NCI-H526 treated with DMSO at 0.1 percent for 48 hours (cell line): ENCODE data around the gene MMP11.
A peak's percentile ranks its signal among the peaks of the same experiment; 100 is the strongest.

Experiments used
- DNase-seq: peaks from one replicate; lab custom pipeline; 2025; lab: John Stamatoyannopoulos, UW

Gene MMP11

DNA sequence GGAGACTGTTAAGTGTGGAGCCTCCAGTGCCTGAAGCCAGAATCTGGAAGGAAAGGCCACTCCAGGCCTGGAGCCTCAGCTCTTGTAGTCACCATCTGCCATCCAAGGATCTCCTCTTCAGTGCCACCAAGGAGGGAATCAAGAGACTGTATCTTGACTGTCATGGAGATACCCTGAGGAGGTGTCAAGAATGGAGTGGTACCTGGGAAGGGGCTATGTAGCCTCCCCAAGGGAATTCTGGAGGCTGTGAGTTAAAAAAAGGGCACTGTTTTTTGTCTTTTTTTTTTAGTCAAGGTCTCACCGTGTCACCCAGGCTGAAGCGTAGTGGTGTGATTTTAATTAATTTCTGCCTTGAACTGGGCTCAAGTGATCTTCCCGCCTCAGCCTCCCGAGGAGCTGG lies 13.1 kb upstream of the MMP11 start:
- DNase-seq, result no peak

DNA sequence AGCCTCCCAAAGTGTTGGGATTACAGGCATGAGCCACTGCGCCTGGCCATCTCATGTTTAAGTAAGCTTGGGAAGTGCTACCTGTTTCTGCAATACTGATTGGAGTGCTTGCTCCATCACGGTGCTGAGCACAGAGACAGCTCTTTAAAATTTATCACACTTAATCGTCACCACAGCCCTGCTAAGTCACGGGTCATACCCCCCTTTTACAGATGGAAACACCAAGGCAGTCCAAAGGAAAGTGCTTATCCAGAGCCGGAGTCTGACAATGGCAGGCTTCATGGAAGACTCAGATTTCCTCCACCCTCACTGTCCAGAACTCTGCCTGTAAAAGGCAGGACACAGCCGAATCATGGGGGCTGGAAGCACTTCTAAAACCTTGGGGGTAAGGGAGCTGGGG lies 12.6 kb upstream of the MMP11 start:
- DNase-seq, result no peak

DNA sequence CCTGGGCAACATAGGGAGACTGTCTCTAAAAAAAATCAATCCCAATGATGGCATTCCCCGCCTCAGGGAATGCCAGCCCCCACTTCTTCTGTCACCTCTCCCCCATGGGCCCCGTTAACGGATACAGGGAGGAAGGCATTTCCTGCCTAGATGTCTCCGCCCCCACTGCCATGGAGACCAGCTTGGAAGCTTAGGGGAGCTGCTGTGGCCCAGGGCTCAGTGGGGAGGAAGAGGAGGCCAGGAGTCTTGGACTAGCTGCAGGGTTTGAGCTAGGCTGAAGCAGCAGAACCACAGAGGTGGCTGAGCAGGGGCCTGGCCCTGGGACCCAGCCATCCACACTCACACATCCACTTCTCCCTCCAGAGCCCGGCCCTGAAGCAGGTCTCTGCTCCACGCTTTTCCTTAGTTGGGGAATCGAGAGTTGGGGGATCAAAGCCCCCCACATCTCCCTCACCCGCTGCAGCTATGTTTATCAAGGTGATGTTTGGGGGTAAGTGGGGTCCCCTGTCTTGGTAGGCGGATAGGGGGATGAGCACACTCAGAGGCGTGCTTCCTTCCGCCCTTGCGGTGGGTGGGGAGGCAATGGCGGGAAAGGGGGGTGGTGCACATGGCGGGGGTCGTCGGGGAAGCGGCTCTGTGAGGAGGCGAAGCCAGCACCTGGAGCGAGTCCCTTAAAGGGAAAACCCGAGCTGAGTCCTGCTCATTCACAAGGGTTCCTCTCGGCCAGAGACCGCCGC lies 9.6 kb upstream of the MMP11 start, which contains the start of gene C22orf15:
TSS of gene C22orf15 (plus strand) at position 149 of the 737 bp plus-strand sequence. CDS start at position 466, 317 bp downstream.
- no peak for DNase-seq

DNA sequence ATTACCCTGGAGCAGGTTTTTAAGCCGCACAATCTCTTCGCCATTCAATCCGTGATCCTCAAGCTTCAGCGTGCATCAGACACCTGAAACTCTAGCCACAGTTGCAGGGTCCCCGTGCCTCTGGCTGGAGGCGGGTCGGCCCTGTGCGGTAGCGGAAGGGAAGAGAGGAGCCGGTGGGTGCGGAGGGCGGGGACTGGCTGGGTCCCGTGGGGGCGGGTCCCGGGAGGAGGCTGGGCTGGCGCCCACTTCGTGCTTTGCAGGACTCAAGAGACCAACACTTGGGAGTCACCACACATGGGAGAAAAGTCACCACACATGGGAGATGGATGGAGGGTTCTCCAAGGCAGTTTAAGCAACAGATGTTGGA lies 9.1 kb upstream of the MMP11 start:
- DNase-seq, result no peak

DNA sequence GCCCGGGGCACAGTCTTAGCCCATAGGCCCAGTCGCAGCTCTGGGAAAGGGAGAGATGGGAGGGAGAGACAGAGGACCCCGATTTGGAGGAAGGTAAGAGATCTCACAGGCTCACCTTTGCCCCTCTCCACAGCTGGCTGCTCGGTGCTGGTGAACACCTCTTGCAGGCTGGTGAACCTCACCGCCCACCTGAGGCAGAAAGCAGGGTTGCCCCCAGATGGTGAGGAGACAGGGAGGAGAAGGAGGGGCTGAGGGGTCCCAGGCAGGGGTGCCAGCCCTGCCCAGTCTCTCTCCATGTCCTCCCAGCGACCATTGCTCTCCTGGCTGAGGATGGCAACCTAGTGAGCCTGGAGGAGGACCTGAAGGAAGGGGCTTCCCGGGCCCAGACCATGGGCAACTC lies 8.7 kb upstream of the MMP11 start:
- no peak for DNase-seq

DNA sequence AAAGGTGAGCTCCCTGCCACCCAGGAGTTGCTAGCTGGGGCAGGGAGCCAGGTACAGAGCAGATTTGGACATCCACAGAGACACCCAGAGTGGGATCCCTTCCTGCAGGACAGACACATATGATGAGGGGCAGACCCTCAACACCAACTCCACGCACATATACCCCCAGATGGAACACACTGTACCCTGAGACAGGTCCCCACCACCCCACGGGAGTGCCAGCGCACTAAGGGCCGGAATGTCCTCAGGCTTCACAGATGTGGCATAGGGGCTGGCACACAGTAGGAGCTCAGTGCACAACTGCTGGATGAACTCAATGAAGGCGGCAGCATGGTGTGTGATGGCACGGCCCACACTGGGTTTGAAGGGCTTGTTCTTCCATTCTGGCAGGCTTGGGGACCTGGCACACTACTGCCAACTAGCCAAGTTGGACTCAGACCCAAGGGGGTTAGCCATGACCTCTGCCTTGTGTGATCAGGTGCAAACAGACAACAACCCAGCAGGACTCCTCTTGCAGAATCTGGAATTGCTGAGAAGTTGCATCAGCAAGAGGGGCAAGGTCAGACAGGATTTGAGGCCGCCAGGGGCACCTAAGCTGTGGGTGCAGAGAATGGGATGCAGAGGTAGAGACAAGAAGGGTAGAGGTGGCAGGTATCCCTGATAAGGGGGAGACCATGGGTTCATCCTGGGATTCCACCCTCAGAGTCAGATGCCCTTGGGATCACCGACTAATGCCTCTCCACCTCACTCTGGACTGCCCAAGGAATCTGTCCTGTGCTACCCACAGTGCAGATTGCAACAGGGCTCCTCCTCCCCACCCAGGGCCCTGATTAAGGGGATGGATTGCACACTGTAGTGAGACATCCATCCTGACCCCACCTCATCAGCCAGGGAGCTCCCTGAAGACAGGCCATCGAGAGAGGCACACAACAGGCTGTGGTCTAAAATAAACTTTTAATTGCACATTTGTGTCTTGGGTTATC lies 7.5 kb upstream of the MMP11 start:
- no peak for DNase-seq

DNA sequence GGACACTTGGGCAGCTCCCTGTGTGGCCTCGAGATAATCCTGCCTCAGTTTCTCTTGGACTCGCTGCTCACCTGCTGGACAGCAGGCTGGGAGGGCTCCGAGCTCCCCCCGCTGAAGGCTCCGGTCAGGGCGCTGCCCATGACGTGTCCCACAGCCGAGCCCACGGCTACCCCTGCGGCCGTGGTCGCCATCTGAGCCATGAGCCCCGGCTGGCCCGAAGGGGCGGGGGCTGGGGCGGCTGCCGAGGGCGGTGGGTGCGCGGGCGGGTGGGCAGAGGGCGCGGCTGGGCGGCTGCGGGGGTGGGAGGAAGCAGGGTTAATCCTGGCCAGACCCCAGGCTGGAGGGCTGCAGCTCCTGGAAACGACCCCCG lies 5.4 kb upstream of the MMP11 start:
- DNase-seq, result no peak

DNA sequence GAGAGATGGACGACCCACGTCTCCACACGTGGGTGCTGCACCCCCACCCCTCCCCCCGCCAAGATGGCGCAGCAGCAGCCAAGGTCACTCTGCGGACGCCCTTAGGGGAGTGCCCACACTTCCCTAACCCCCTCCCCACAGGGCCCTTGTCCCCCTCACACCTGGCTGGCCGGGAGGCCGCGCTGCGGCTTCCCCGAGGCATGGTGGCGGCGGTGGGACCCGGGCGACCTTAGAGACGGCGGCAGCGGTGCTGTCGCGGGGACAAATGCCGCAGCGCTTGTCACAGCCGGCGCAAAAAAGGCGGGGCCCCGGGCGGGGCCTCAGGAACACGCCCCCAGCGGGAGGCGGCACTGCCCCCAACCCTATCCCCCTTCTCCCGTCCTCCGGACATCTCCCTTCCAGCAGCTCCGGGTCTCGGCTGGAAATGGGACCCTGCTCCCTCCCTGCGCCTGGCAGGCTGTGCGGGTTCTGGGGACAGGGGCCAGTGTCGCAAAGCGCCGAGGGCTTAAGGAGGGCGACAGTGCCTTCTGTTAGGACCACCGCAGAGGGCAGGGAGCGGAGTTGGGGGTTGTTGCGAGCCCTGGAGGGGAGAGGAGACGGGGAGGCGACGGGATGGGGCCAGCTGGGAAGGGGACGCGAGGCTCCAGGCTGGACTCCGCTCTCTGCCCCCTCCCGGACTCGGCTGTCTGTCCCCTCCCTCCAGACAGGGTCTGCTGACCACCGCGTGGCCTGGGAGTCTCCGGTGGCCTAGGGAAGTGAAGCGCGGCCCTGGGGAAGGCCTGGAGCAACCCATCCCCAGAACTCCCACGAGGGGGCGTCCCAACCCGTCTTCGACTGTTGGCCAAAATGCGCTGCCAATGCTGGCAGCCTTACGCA lies 4.7 kb upstream of the MMP11 start, which contains the start of gene CHCHD10:
TSS of gene CHCHD10 (minus strand) at position 300 of the 876 bp plus-strand sequence. CDS start at position 202, 98 bp downstream.
- DNase-seq, result peak; percentile 28

DNA sequence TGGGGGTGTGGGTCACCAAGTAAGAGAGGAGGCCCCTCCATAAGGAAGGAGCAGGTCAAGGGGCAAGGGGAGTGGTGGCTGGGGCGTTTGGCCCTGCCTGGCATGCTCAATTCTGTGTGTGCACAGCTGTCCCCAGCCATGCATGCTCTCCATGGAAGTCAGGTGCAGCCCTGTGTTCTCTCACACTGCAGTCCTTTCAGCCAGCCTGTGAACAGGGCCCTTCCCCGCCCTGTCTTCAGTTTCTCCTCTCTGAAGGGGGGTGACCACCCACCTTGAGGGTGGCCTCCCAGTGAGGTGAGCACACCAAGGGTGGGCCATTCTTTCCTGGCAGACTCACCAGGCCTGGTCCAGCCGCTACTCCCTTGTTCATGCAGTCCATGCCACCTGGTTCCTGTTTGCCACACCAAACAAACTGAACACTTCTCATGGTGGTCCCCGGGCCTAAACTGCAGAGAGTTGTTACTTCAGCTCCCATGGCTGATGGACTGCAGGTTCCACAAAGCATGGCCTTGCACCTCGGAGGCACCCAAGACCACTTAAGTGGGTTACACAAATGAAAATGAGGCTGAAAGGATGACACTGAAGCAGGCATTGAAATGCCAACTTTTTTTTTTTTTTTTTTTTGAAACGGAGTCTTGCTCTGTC lies 3.2 kb upstream of the MMP11 start:
- DNase-seq, result no peak

DNA sequence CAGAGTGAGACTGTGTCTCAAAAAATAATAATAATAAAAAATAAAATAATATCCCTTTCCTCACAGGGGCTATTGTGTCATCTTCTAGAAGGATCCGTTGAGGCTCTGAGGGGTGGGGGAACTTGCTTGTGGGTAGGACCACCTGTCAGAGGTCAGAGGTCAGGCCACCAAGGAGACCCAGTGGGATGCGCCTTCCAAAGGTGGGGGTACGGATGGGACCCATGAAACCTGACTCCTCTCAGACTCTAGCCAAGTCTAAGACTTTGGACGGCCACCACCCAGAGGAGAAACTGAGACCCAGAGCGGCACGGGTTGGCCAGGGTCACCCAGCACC lies 367 bp upstream of the MMP11 start:
- no peak for DNase-seq

DNA sequence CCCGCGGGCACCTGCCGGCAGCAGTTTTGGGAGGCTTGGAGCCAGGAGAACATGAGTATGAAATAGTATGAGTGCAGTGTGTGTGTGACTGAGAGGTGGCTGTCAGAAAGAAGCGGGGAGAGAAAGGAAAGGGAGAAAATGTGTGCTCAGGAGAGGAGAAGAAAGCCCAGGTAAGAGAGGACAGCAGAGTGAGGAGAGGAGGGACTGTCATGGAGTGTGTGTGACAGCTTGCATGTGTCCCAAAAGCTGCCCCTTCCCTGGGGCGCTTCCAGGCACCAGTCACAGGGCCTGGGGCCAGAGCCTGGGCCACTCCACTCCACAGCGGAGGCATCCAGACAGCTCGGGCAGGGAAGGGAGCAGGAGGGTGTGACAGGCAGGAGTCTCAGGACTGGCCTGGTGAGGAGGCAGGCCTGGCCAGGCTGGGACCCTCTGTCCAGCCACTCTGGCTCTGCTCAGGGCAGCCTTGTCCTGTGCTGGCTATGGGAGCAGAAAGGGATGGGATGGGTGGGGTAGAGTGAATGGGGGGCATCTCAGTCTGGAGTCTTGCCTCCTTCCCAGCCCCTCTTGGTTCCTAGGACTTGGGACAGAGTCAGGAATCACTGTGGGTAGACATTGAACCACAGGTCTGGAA lies 949 bp downstream of the MMP11 start:
- DNase-seq, result no peak

DNA sequence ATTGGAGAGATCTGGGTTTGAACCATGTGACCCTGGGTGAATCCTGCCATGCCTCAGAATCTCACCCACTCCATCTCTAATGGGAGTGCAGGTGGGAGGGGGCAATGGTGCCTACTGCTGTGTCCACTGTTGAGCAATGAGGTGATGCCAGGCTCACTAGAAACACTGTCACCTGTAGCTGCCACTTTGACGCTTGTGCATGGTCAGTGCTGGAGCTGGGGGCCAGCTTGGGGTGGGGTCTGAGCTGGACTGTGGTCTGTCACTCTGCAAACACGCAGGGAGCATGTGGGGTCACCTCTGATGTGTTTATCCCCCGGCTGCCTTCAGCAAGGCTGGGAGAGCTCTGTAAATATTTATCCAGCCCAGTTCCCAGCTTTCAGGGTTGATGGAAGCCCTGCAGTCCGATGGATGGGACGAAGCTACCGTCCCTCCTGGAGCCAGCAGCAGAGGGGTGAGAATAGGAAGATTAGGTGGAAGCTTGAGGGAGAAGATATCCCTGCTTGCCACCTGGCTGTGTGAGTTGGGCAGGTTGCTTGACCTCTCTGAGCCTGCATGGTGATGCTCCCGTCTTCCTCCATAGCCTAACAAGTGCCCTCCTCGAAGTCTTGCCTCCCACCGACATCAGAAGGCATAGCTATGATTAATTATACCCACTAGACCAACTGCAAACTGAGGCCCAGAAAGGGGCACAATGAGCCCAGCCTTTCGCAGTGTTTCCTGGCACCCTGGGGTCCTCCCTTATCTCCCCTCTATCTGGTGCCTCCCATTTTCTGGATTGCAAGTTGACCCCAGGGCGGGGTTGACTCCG lies 1.7 kb downstream of the MMP11 start:
- no peak for DNase-seq

DNA sequence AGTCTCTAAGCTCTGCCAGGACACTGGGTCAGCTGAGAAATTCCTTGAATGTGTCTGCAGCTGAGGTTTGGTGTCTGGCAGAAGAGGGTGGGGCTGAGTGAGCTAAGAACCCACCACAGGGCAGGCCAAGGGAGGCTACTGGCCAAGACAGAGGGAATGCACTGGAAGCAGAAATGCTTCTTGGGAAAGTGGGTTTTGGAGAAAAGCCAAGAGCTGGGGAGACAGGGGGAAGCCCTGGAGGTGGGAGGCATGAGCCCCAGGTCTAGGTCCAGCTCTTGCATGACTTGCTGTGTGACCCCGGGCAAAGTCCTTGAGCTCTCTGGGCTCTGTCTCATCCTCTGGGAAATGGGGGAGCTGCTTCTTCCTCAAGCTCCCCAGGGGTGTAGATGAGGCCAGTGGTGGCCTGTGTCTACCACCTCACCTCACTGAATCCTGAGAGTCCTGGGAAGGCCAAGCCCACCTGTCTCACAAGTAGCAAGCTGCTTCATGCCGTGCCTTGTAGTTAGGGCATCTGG lies 2.3 kb downstream of the MMP11 start:
- no peak for DNase-seq

DNA sequence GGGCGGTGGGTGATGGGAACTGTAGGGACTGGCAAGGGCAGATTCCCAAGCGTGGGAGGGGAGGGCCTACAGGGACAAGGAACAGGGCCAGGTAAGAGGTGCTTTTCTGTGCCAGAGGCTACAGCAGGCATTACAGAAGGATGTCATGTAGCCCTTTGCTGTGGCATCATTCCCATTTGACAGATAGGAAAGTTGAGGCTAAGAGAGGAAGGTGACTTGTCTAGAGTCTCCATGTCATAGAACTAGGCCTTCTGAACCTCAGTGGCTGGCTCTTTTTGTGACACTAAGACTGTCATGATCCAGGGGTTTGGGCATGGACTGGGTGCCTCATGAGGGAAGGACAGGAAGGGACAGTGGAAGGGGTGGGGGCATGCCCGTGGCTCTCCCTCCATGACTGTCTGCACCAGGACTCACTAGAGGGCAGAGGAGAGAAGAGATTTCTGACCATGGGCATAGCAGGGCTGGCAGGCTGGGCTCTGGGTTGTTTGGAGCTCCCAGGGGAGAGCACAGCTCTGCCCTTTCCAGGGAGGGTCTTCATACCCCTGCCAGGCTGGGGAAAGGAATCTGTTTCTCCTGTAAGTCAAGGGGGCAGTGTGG lies 3.2 kb downstream of the MMP11 start:
- no peak for DNase-seq

DNA sequence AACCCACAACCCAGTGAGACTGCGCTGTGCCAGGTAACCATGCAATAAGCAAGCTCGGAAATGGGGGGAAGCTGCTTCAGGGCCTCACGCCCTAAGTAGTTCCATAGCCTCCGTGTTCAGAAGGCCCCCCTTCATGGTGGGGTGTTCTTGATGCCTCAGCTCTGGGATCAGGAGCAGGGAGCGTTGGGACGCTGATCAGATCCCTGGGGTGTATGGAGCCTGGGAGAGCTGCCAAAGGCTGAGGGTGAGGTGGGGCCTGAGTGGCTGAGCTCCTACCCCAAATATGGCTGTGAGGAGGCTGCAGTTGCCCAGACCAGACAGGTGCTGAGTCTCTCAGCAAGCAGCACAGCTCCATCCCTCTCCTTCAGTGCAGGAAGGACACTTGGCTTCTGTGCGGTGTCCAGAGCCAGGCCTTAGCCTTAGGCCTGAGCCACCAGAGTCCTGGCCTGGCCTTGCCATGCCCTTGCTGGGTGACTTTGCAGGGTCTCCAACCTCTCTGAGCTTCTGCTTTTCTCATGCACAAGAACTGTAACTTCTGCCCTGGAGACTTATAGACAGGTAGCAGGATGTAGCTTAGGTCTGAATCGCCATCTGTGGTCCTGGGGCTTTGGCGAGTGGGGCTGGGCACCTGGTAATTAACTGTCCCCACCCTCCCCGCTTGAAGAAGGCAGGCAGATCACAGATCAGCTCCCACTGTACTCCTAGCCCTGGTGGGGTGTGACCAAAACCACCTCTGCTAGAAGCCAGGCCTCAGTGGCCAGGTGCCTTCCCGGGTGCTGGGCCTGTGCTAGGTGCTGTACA lies 5.3 kb downstream of the MMP11 start:
- DNase-seq, result no peak

DNA sequence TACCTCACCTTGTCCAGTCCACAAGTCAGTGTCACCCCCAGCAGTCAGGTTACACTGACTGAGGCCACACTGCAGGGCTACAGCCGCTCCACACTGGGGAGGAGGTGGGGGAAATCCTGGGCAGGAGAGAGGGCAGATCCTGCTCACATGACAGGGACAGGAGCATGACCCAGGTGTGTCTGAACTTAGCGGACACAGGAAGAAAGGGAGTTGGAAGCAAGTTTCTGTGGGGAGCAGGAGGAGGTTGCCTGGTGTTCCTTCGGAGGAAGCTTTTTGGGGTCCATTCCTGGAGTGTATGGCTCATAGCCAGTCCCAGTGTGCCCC lies 5.9 kb downstream of the MMP11 start:
- DNase-seq, result no peak

DNA sequence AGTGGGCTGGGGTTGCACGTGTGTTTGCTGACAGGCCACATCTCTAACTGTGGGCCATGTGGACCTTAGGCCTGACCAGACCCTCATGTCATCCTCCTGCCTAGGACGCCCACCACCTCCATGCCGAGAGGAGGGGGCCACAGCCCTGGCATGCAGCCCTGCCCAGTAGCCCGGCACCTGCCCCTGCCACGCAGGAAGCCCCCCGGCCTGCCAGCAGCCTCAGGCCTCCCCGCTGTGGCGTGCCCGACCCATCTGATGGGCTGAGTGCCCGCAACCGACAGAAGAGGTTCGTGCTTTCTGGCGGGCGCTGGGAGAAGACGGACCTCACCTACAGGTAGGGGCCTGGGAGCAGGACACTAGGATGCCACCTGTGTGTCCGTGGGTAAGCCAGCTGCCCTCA lies 6.4 kb downstream of the MMP11 start:
- DNase-seq, result no peak

DNA sequence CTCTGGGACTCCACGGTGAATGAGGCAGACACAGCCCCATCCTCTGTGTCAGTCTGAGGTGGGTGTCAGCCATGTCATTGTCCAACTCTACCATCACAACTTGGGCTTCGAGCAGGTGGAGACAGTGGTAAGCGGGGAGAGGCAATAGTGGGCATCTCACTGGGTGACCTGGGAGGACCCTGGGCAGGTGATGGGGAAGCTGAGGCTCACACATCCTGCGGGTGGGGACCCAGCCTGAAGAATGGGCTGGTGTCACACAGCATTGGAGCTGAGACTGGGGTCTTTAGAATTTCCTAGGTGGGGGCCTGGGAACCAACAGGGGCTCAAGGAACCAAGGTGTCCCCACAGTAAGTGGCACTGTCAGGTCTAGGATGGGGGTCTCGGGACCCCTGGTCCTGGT lies 7.1 kb downstream of the MMP11 start:
- DNase-seq, result no peak

DNA sequence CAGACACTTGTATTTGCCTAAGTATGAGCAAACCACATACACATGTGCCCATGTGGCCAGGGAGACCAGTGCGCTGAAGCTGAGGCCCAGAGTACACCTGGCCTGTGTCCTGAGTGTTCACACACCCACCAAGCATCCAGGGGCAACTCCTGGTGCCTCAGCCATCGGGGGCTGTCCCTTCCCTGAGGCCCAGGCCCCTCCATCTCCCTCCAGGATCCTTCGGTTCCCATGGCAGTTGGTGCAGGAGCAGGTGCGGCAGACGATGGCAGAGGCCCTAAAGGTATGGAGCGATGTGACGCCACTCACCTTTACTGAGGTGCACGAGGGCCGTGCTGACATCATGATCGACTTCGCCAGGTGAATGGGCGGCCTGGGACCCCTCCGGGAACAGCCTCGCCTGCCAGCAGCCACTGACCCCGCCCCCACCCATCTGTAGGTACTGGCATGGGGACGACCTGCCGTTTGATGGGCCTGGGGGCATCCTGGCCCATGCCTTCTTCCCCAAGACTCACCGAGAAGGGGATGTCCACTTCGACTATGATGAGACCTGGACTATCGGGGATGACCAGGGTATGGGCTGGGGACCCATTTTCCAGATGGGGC lies 7.6 kb downstream of the MMP11 start:
- no peak for DNase-seq
